Neural progenitor cell (in vitro differentiated cells): Measurements from ENCODE around the gene CMAS.

Experiments used
- CTCF ChIP-seq: fragments of 200-600 bp; sonication (generic); IDR thresholded peaks from 2 replicates; pipeline ENCODE4 v1.5.1; 2017; ENCODE audit warnings: antibody characterized with exemption, mild to moderate bottlenecking
- EZH2 ChIP-seq: fragments of 200-600 bp; sonication (generic); IDR thresholded peaks from 2 replicates; pipeline ENCODE4 v1.6.1; 2017; ENCODE audit warnings: antibody characterized with exemption, mild to moderate bottlenecking, moderate library complexity

DNA sequence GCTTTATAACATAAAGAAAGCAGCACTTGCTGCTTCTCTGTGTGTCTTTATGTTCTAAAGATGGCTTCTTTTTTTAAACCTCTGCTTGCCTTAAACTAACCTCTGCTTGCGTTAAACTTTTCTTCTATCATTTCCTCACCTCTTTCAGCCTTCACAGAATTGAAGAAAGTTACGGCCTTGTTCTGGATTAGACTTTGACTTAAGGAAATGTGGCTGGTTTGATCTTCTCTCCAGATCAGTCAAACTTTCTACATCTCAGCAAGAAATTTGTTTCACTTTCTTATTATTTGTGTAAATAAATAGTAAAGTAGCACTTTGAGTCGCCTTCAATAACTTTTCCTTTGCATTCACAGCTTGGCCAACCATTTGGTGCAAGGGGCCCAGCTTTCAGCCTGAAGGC lies 64.2 kb downstream of the CMAS start:
- TF ChIP-seq CTCF (no peak), EZH2 (no peak)
